ENCODE data around the gene TOB2.

GRCh38 chr22:41406410-41406809 is 40.2 kb downstream of the TOB2 start:
- TF ChIP-seq CTCF (conservative IDR thresholded peaks at IDR 0.05) = no peak
- TF ChIP-seq ZFX (IDR thresholded peaks at IDR 0.05) = no peak

All from C4-2B (cell line).